Measurements from ENCODE around the gene PCBP3.
"Not testable (repeated sequence)": the region's sequence is repeated elsewhere in the genome, so short reads cannot be mapped to it uniquely, and the experiment has no call there.

PCBP3 gene

DNA sequence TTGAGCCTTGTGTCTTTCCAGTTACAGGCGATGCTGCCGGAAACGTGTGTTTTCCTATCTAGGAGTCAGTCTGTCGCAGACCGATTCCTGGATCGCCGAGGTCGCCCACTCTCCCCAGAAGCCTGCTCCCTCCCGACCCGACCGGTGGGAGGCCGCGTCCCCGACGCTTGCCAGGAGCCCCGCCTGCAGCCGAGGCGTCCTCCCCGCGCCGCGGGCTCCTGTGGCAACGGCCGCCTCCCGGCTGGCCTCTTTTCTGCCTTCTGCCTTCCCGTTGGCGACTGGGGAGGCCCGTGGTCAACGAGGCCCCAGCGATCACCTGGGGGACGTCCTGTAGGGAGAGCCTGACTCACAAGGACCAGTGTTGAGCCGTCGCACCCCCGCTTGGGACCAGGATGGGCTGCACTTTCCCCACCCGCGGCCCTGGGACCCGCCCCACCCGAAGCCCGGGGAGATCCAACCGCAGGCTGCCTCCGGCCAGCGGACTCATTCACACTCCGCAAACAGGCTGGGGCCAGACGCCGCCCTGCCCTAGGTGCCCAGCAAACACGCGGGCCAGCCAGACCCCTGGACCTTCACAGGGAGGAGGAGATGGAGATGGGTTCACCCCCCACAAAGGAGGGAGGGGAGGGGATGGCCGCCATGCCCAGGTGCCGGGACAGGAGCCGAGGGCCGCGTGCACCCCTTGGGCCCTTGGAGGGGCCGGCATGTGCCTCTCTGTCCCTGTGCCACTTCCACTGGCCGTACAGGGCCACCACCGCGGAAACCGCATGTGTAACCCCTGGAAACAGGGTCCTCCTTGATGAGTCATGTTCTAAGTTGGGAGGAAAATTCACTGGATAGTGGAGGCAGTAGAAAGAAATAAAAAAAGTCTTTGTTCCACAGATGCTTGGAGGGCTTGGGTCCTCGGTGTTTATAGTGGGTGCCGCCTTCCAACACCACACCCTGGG is 330.8 kb downstream of the PCBP3 start:
- Histone ChIP-seq H3K9ac (ENCODE audit: low read length) (peak overlapping the region; percentile 96), H3K14ac (ENCODE audit: low read length in 2 of 2) (peak overlapping the region in 1 of 2 experiments; percentile 97), H3K23ac (ENCODE audit: low read length in 2 of 2) (peak overlapping the region; percentile 43 to 87), H3K4me3 (ENCODE audit: insufficient read depth in 1 of 2, low read depth in 1 of 2, low read length in 2 of 2) (peak overlapping the region; percentile 49 to 79), H3K27me3 (ENCODE audit: control insufficient read depth in 1 of 2, insufficient read depth in 1 of 2, low read length in 2 of 2) (no peaks in the 10 kb centered on the region), H2BK15ac (ENCODE audit: low read depth, poor library complexity, severe bottlenecking) (peak overlapping the region; percentile 89), H2AK5ac (ENCODE audit: low read length, severe bottlenecking) (peak overlapping the region; percentile 90), H2AFZ (ENCODE audit: low read depth, low read length) (peak overlapping the region; percentile 57), H2BK120ac (ENCODE audit: low read depth, low read length) (peak overlapping the region; percentile 100), H3K27ac (ENCODE audit: low read length, poor library complexity, severe bottlenecking) (peak overlapping the region; percentile 95), H2BK5ac (ENCODE audit: low read depth, low read length, poor library complexity, severe bottlenecking) (peak overlapping the region; percentile 92), H3K79me1 (replicated peaks; ENCODE audit: low read length, poor library complexity, severe bottlenecking) (no peaks in the 10 kb centered on the region), H4K91ac (ENCODE audit: low read length) (peak overlapping the region; percentile 99), H3K4me2 (ENCODE audit: low read length, poor library complexity, severe bottlenecking) (peak overlapping the region; percentile 94), H4K8ac (ENCODE audit: low read length) (peak overlapping the region; percentile 98), H3K18ac (ENCODE audit: low read depth in 1 of 2, low read length in 2 of 2) (peak overlapping the region; percentile 99), H3K9me3 (ENCODE audit: control insufficient read depth, low read length) (no peaks in the 10 kb centered on the region), H3K4ac (ENCODE audit: low read depth in 1 of 2, low read length in 2 of 2) (peak overlapping the region; percentile 99), H2BK12ac (ENCODE audit: low read length in 2 of 2) (peak overlapping the region; percentile 90 to 92), H3K36me3 (ENCODE audit: control insufficient read depth in 1 of 2, insufficient read depth in 2 of 2, low read depth in 1 of 2, low read length in 2 of 2) (peaks cover 0 to 3% of the 10 kb centered on the region in 2 experiments), H3K4me1 (ENCODE audit: control insufficient read depth, insufficient read depth, low read depth, low read length) (peaks cover 57% of the 10 kb centered on the region)
- WGBS = under 1% methylated on average over 58 of the region's 59 CpGs
- peak; percentile 95 for DNase-seq

- Histone ChIP-seq H3K4me1 (ENCODE audit: control insufficient read depth, insufficient read depth, low read depth, low read length) (peaks cover 58% of the 10 kb centered on the region), H2BK5ac (ENCODE audit: low read depth, low read length, poor library complexity, severe bottlenecking) (peak overlapping the region; percentile 60), H3K23ac (ENCODE audit: low read length in 2 of 2) (peak overlapping the region in 1 of 2 experiments; percentile 26), H2AFZ (ENCODE audit: low read depth, low read length) (no peak overlapping the region), H3K4me3 (ENCODE audit: insufficient read depth in 1 of 2, low read depth in 1 of 2, low read length in 2 of 2) (peak overlapping the region; percentile 23 to 79), H3K4ac (ENCODE audit: low read depth in 1 of 2, low read length in 2 of 2) (peak overlapping the region; percentile 52 to 84), H4K8ac (ENCODE audit: low read length) (peak overlapping the region; percentile 39), H4K91ac (ENCODE audit: low read length) (peak overlapping the region; percentile 99), H3K4me2 (ENCODE audit: low read length, poor library complexity, severe bottlenecking) (peak overlapping the region; percentile 94), H3K18ac (ENCODE audit: low read depth in 1 of 2, low read length in 2 of 2) (peak overlapping the region; percentile 86 to 99), H3K36me3 (ENCODE audit: control insufficient read depth in 1 of 2, insufficient read depth in 2 of 2, low read depth in 1 of 2, low read length in 2 of 2) (peaks cover 0 to 3% of the 10 kb centered on the region in 2 experiments), H2BK120ac (ENCODE audit: low read depth, low read length) (peak overlapping the region; percentile 74), H2BK12ac (ENCODE audit: low read length in 2 of 2) (peak overlapping the region; percentile 33 to 87), H3K79me1 (replicated peaks; ENCODE audit: low read length, poor library complexity, severe bottlenecking) (no peaks in the 10 kb centered on the region), H2AK5ac (ENCODE audit: low read length, severe bottlenecking) (no peak overlapping the region), H3K9me3 (ENCODE audit: control insufficient read depth, low read length) (no peaks in the 10 kb centered on the region), H3K14ac (ENCODE audit: low read length in 2 of 2) (peak overlapping the region in 1 of 2 experiments; percentile 19), H2BK15ac (ENCODE audit: low read depth, poor library complexity, severe bottlenecking) (peak overlapping the region; percentile 54), H3K27me3 (ENCODE audit: control insufficient read depth in 1 of 2, insufficient read depth in 1 of 2, low read length in 2 of 2) (no peaks in the 10 kb centered on the region), H3K27ac (ENCODE audit: low read length, poor library complexity, severe bottlenecking) (peak overlapping the region; percentile 95), H3K9ac (ENCODE audit: low read length) (peak overlapping the region; percentile 96)
- DNase-seq = peak; percentile 90
- 7% methylated on average over 33 of the region's 33 CpGs for WGBS
These were observed 331.6 kb downstream of the PCBP3 start for GRCh38 chr21:45975020-45975666.

- not testable (repeated sequence) for H3K27ac ChIP-seq (ENCODE audit: low read length, poor library complexity, severe bottlenecking); DNase-seq; H2BK5ac ChIP-seq (ENCODE audit: low read depth, low read length, poor library complexity, severe bottlenecking)
These were observed 332.3 kb downstream of the PCBP3 start for GRCh38 chr21:45975667-45976409.

More at GRCh38 chr21:45975667-45976409, 332.3 kb downstream of the PCBP3 start:
- Histone ChIP-seq H3K9ac (ENCODE audit: low read length) (peak overlapping the region; percentile 96), H3K4me1 (ENCODE audit: control insufficient read depth, insufficient read depth, low read depth, low read length) (peaks cover 53% of the 10 kb centered on the region), H2BK120ac (ENCODE audit: low read depth, low read length) (peak overlapping the region; percentile 74), H3K4me3 (ENCODE audit: insufficient read depth in 1 of 2, low read depth in 1 of 2, low read length in 2 of 2) (peak overlapping the region in 1 of 2 experiments; percentile 79)
- H3K4ac ChIP-seq (ENCODE audit: low read depth in 1 of 2, low read length in 2 of 2); H3K23ac ChIP-seq (ENCODE audit: low read length in 2 of 2); H3K79me1 ChIP-seq (replicated peaks; ENCODE audit: low read length, poor library complexity, severe bottlenecking); H4K91ac ChIP-seq (ENCODE audit: low read length); H2AFZ ChIP-seq (ENCODE audit: low read depth, low read length); H2AK5ac ChIP-seq (ENCODE audit: low read length, severe bottlenecking); H3K18ac ChIP-seq (ENCODE audit: low read depth in 1 of 2, low read length in 2 of 2); H2BK15ac ChIP-seq (ENCODE audit: low read depth, poor library complexity, severe bottlenecking); H3K14ac ChIP-seq (ENCODE audit: low read length in 2 of 2); H3K4me2 ChIP-seq (ENCODE audit: low read length, poor library complexity, severe bottlenecking); H3K9me3 ChIP-seq (ENCODE audit: control insufficient read depth, low read length); H3K27me3 ChIP-seq (ENCODE audit: control insufficient read depth in 1 of 2, insufficient read depth in 1 of 2, low read length in 2 of 2); H2BK12ac ChIP-seq (ENCODE audit: low read length in 2 of 2); H4K8ac ChIP-seq (ENCODE audit: low read length); H3K36me3 ChIP-seq (ENCODE audit: control insufficient read depth in 1 of 2, insufficient read depth in 2 of 2, low read depth in 1 of 2, low read length in 2 of 2): not testable (repeated sequence)
- 28% methylated on average over 13 of the region's 13 CpGs for WGBS
